HG02759 (cell line): ENCODE data around the gene ATG4D.

Experiments used
- ATAC-seq: cut with Tn5 transposase; IDR thresholded peaks from one replicate; pipeline ENCODE4 v1.9.1; 2021; ENCODE audit warnings: mild to moderate bottlenecking, moderate library complexity; ENCODE audit not compliant: unreplicated experiment

ATG4D gene

DNA sequence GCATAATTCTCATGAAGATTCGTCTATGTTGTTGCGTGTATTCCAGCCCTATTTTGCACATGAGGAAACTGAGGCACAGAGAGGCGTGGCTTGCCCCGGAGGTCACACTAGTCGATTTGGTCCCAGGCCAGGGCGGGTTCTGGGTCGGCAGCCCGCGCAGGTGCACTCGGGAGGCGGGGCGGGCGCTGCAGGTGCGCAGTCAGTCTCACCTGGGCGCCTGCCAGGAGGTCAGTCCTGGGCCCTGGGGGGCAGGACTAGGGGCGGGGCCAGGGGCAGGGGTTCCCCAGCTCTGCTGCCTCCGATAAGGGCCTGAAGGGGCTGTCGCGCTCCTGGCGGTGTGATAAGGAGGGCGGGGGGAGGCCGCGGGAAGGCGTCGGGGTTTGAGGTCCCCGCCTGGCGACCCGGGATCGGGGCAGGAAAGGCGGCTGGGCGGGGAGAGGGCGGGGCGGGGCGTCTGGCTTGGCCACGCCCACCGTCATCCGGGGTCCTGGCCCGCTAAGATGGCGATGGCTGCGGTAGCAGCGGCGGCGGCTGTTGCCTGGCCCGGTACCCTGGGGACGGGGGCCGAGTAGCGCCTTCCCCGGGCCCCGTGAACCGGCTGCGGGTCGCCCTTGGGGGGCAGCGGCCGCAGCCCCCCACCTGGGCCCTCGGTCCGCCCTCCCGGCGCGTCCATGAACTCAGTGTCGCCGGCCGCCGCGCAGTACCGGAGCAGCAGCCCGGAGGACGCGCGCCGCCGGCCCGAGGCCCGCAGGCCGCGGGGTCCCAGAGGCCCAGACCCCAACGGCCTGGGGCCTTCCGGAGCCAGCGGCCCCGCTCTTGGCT is at the start of gene ATG4D:
Gene ATG4D (plus strand): TSS at position 485 of the 822 bp plus-strand sequence. CDS start 187 bp downstream, at position 672.
- peak; percentile 74 for ATAC-seq

DNA sequence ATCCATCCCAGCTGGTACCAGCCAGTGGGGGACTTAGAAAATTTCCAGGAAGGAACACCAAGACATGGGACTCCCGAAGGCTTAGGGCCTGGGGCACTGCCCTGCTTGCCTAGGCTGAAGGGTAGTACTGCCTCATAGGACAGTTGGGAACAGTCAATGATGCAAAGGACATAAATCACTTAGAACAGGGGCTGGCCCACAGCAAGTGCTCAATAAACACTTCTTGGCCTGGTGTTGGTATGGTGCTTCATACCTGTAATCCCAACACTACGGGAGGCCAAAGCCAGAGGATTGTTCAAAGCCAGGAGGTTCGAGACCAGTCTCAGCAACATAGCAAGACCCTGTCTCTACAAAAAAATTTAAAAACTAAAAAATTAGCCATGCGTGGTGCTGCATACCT is 46.3 kb upstream of the ATG4D start:
- ATAC-seq = no peak

DNA sequence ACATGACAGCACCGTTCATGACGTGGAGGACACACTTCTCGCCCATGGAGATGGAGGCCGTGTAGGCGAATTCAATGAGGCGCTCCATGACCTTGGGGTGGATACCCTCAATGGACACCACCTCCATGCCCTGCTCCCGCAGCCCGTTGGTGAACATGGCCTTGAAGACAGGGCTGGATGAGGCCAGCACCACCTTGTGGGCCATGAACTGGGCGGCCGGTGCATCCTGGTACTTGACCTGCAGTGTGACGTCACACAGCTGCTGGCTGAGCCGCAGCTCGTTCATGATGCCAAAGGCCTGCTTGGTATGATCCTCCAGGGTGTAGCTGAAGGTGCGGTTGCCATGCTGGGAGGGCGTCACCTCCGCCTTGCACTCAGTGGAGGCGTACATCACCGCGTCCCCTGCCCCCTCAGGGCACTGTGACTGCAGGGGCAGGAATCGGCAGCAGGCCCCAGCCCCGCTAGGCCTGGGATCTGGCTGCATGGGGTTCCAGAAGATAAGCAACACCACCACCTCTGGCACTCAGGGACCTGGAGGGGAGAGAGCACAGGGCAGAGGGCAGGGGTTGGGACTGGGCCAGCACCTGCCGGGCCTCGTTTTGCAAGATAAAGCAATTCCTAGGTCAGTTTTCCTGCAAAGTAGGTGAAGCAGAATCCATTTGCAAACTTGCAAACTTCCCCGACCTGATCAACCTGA is 44.0 kb upstream of the ATG4D start:
- no peak for ATAC-seq

- ATAC-seq = no peak
Observed at GRCh38 chr19:10500247-10500592, 43.5 kb upstream of the ATG4D start.

GRCh38 chr19:10501971-10502523 is 41.7 kb upstream of the ATG4D start:
- peak; percentile 44 for ATAC-seq

GRCh38 chr19:10502524-10503001 is 41.1 kb upstream of the ATG4D start:
- peak; percentile 83 for ATAC-seq

DNA sequence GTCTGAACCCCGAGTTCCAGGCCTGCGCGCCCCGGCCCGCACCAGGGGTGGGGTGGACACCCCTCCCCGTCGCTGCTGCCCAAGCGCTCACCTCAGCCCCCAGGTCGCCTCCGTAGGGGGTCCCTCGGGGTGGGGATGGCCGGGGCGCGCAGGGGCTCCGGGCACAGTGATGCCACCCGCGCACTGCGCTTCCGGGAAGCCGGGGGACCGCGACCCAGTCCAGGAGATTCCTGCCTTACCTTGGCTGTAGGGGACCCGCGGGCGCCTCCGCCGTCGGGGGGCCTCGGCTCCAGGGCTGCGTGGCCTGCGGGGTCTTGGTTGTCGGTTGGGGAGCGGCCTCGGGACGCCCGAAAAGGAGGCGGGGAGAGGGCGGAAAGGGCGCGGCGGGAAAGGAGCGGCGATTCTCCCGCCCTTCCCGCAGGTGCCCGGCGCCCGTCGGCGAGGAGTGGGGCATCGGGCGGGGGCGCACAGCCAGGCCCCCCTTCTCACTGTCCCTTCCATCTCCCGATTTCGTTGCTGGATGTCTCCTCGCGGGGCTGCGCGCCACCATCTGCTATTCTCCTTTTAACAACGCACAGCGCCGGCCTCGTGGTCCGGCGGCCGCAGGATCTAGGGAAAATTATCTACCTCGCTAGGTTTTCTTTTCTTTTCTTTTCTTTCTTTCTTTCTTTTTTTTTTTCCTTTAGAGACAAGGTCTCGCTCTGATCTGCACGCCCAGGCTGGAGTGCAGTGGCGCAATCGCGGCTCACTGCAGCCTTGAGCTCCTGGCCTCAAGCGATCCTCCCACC is 40.5 kb upstream of the ATG4D start, which contains the start of gene KEAP1:
Gene KEAP1 (minus strand): TSS at position 355 of the 788 bp plus-strand sequence. CDS start 3,323 bp downstream, outside the sequence.
- peak; percentile 34 for ATAC-seq

GRCh38 chr19:10505583-10506229 is 38.0 kb upstream of the ATG4D start:
- no peak for ATAC-seq

GRCh38 chr19:10508036-10508435 is 35.7 kb upstream of the ATG4D start:
- no peak for ATAC-seq

- no peak for ATAC-seq
Observed at GRCh38 chr19:10508707-10509106, 35.0 kb upstream of the ATG4D start.

DNA sequence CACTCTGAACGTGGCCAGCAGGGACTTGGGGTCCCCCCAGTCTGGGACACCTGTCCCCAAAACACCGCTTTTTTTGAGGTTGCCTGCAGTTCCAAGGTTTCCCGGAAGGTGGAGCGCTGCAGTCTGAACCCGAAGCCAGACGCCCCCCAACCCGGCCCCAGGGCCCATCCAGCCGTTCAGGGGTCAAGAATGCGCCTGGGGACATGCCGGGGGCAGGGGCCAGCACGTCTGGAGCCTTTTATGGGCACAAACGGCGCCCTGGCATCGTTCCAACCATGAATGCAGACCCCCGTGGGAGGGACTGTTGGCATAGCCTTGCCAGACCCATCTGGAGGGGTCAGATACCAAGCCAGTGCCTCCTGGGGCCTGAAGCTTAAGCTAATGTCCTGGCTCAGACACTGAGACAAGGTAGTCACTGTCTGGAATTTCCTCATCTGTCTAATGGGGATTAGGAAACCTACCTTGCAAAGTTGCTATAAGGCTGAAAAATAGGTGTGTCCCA is 33.4 kb upstream of the ATG4D start:
- no peak for ATAC-seq

DNA sequence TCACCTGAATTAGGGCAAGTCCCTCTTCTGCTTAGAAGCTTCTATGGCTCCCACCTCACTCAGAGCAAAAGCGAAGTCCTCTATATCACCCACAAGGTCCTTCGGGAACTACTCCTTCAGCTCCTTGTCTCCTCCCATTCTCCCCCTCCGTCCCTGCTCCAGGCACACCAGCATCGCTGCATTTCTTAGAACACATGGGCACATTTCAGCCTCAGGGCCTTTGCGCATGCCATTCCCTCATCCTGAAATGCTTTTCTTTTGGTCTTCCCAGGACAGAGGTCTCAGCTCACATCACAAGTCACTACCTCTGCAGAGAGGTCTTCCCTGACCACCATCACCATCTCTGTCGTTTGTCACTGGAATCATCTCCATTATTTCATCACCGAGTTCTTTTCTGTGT is 30.5 kb upstream of the ATG4D start:
- ATAC-seq = no peak

GRCh38 chr19:10514211-10515145 is 29.2 kb upstream of the ATG4D start:
- no peak for ATAC-seq

DNA sequence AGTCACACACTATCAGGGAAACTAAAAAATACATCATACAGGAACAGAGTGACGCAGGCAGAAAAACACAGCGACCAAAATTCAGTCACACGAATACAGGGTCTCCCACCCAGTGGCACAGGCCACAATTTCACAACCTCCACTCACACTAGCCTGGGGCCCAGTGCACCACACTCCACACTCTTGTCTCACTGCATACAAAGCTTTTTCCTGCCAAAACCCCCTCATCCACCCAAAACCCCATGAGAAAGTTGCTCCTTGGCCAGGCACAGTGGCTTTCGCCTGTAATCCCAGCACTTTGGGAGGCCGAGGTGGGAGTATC is 27.7 kb upstream of the ATG4D start:
- ATAC-seq = no peak

- no peak for ATAC-seq
Observed at GRCh38 chr19:10516671-10517286, 26.9 kb upstream of the ATG4D start.

GRCh38 chr19:10517361-10517759 is 26.3 kb upstream of the ATG4D start, which contains the start of gene S1PR5:
Gene S1PR5, minus strand, starts transcription at chr19:10517447. Its CDS starts 2,436 bp downstream, at chr19:10515011.
- ATAC-seq = no peak

DNA sequence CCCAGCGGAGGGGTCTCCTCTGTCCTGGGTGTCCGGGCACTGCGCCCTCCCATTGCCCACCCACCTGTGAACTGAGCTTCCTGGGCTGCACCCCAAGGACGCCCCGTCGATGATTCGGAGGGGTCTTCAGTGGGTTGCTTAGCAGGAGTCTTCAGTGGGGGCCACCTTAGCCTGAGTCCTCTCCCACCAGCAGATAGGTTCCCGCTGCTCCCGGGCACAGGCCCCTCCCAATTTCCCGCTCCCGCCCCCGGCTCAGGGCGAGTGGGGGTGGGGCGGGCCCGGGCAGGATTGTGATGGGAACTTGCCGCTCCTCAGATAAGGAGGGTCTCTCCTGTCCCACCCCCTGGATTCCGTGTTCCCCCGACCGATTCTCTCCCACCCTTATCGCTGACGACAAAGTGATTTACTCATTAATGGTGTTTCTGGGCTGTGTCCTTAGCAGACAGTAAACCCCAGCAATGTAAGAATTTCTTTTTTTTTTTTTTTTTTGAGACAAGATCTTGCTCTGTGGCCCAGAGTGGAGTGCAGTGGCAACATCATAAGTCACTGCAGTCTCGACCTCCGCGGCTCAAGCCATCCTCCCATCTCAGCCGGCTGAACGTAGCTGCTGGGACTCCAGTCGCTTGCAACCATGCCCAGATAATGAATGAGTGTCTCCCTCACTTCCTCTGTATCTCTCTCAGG is 25.8 kb upstream of the ATG4D start:
- no peak for ATAC-seq
